ENCODE measurements around the gene EIF4G3. TPM values are rescaled to one million over a fixed set of nuclear protein-coding genes. Genes with fewer than 3 reads are reported as not detected.
"Not testable (repeated sequence)": the region's sequence is repeated elsewhere in the genome, so short reads cannot be mapped to it uniquely, and the experiment has no call there.

The EIF4G3 gene
- total and polyA plus RNA-seq, 2 donors (not counting 1 experiment from before 2014, with no cell fraction given), result 53.5 to 67.0 TPM

DNA sequence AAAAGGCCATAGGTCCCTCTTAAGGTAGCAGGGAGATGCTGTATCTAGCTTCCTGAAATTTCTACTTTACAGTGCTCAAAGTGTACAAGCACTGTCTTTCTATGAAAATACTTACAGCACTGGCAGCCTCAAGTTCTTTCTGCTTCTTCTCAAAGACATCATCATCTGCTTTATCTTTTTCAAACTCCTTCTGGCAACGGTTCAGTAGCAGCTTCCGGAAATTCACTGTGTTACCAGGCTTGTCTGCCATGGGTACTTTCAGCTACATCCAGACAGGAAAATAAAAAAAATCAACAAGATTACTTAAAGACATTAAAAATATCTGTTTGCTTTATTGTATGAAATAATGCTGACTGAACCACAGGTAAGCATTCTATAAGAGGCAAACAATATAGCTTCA, 311.7 kb downstream of the EIF4G3 start:
- Histone ChIP-seq H3K36me3 (ENCODE audit: control insufficient read depth, insufficient read depth, low read length) (peaks cover 7% of the 10 kb centered on the region), H2AFZ (ENCODE audit: low read length) (no peak overlapping the region), H3K4me3 (replicated peaks in 1 of 4; ENCODE audit: control extremely low read depth in 1 of 4, insufficient read depth in 1 of 4, low read depth in 3 of 4, low read length in 4 of 4) (no peak overlapping the region), H3K79me2 (ENCODE audit: control insufficient read depth, insufficient read depth, low read length) (no peaks in the 10 kb centered on the region), H3K27ac (ENCODE audit: insufficient read depth, low read length) (no peak overlapping the region), H3K9me3 (ENCODE audit: control insufficient read depth, insufficient read depth, low read depth, low read length) (no peaks in the 10 kb centered on the region), H3K4me2 (ENCODE audit: extremely low read depth, insufficient read depth, low read length) (no peak overlapping the region), H3K27me3 (ENCODE audit: control insufficient read depth, insufficient read depth, low read length) (no peaks in the 10 kb centered on the region), H3K4me1 (ENCODE audit: control insufficient read depth, extremely low read depth, insufficient read depth, low read length) (peaks cover 9% of the 10 kb centered on the region), H4K20me1 (ENCODE audit: control insufficient read depth, extremely low read depth, insufficient read depth, low read length) (no peaks in the 10 kb centered on the region), H3K9ac (ENCODE audit: insufficient read depth, low read length) (no peak overlapping the region)
- no peak for DNase-seq (ENCODE audit: low read depth in 2 of 2)
- TF ChIP-seq, protein P1, sequence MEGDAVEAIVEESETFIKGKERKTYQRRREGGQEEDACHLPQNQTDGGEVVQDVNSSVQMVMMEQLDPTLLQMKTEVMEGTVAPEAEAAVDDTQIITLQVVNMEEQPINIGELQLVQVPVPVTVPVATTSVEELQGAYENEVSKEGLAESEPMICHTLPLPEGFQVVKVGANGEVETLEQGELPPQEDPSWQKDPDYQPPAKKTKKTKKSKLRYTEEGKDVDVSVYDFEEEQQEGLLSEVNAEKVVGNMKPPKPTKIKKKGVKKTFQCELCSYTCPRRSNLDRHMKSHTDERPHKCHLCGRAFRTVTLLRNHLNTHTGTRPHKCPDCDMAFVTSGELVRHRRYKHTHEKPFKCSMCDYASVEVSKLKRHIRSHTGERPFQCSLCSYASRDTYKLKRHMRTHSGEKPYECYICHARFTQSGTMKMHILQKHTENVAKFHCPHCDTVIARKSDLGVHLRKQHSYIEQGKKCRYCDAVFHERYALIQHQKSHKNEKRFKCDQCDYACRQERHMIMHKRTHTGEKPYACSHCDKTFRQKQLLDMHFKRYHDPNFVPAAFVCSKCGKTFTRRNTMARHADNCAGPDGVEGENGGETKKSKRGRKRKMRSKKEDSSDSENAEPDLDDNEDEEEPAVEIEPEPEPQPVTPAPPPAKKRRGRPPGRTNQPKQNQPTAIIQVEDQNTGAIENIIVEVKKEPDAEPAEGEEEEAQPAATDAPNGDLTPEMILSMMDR (conservative IDR thresholded peaks at IDR 0.05 in 1 of 2, IDR thresholded peaks at IDR 0.05 in 1 of 2; ENCODE audit: low read depth in 1 of 2, low read length in 2 of 2), result no peak
- TF ChIP-seq EZH2 (IDR thresholded peaks at IDR 0.05; ENCODE audit: low read length, missing control alignments), result no peak

DNA sequence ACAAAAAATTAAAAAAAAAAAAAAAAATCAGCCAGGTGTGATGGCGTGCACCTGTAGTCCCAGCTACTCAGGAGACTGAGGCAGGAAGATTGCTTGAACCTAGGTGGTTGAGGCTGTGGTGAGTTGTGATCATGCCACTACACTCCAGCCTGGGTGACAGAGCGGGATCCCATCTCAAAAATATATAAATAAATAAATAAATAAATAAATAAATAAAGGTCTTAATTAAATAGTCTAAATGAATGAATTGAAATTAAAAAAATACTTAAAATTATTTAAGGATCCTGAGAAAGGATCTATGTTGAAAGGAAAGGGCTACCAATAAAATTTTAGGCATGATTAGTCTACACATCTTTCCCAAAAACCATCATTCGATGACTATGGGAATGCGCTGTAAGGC, 322.2 kb downstream of the EIF4G3 start:
- no peaks in the 10 kb centered on the region for H3K79me2 ChIP-seq (ENCODE audit: control insufficient read depth, insufficient read depth, low read length)
- no peak overlapping the region for H3K27ac ChIP-seq (ENCODE audit: insufficient read depth, low read length)
- no peaks in the 10 kb centered on the region for H3K4me1 ChIP-seq (ENCODE audit: control insufficient read depth, extremely low read depth, insufficient read depth, low read length)
- H3K9me3 ChIP-seq (ENCODE audit: control insufficient read depth, insufficient read depth, low read depth, low read length), result no peaks in the 10 kb centered on the region
- peaks cover 6% of the 10 kb centered on the region for H3K36me3 ChIP-seq (ENCODE audit: control insufficient read depth, insufficient read depth, low read length)
- H3K4me2 ChIP-seq (ENCODE audit: extremely low read depth, insufficient read depth, low read length), result no peak overlapping the region
- no peaks in the 10 kb centered on the region for H4K20me1 ChIP-seq (ENCODE audit: control insufficient read depth, extremely low read depth, insufficient read depth, low read length)
- DNase-seq (ENCODE audit: low read depth in 2 of 2), result no peak
- H3K27me3 ChIP-seq (ENCODE audit: control insufficient read depth, insufficient read depth, low read length), result no peaks in the 10 kb centered on the region
- no peak overlapping the region for H3K9ac ChIP-seq (ENCODE audit: insufficient read depth, low read length)
- H2AFZ ChIP-seq (ENCODE audit: low read length), result no peak overlapping the region
- no peak overlapping the region for H3K4me3 ChIP-seq (replicated peaks in 1 of 4; ENCODE audit: control extremely low read depth in 1 of 4, insufficient read depth in 1 of 4, low read depth in 3 of 4, low read length in 4 of 4)
- no peak for TF ChIP-seq EZH2 (IDR thresholded peaks at IDR 0.05; ENCODE audit: low read length, missing control alignments)
- TF ChIP-seq, protein P1 (conservative IDR thresholded peaks at IDR 0.05 in 1 of 2, IDR thresholded peaks at IDR 0.05 in 1 of 2; ENCODE audit: low read depth in 1 of 2, low read length in 2 of 2), result no peak

DNA sequence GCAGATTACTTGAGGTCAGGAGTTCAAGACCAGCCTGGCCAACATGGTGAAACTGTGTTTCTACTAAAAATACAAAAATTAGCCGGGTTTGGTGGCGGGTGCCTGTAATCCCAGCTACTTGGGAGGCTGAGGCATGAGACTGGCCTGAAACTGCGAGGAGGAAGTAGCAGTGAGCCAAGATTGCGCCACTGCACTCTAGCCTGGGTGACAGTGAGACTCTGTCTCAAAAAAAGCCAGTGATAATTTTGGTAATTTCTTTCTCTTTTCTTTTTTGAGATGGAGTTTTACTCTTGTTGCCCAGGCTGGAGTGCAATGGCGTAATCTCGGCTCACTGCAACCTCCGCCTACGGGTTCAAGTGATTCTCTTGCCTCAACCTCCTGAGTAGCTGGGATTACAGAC, 324.9 kb downstream of the EIF4G3 start:
- H3K27me3 ChIP-seq (ENCODE audit: control insufficient read depth, insufficient read depth, low read length); H3K79me2 ChIP-seq (ENCODE audit: control insufficient read depth, insufficient read depth, low read length); H3K4me3 ChIP-seq (replicated peaks in 1 of 4; ENCODE audit: control extremely low read depth in 1 of 4, insufficient read depth in 1 of 4, low read depth in 3 of 4, low read length in 4 of 4); H3K4me2 ChIP-seq (ENCODE audit: extremely low read depth, insufficient read depth, low read length); H4K20me1 ChIP-seq (ENCODE audit: control insufficient read depth, extremely low read depth, insufficient read depth, low read length); H3K27ac ChIP-seq (ENCODE audit: insufficient read depth, low read length); H3K36me3 ChIP-seq (ENCODE audit: control insufficient read depth, insufficient read depth, low read length); H3K9ac ChIP-seq (ENCODE audit: insufficient read depth, low read length); H3K9me3 ChIP-seq (ENCODE audit: control insufficient read depth, insufficient read depth, low read depth, low read length); DNase-seq (ENCODE audit: low read depth in 2 of 2); H2AFZ ChIP-seq (ENCODE audit: low read length); H3K4me1 ChIP-seq (ENCODE audit: control insufficient read depth, extremely low read depth, insufficient read depth, low read length): not testable (repeated sequence)
